ENCODE data around the gene GOLGA6L4.
"Not testable (repeated sequence)": the region's sequence is repeated elsewhere in the genome, so short reads cannot be mapped to it uniquely, and the experiment has no call there.

The GOLGA6L4 gene

DNA sequence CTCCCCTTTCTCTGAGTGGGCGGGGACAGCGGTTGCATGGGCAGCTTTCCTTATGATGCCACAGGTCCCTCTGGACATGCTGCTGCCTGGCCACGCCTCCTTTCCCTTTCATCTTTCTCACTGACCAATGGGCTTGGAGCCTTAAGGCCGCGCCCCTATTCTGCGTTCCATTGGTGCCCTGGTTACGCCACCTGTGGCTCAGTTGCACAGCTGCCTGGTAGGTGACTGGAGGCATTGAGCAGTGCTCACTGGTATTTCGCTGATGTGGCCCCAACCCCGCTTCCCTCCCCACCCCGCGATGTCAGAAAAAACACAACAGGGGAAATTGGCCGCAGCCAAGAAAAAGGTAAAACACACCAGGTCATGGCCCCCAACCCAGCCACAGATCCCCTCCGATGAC is at the start of gene GOLGA6L4:
TSS of gene GOLGA6L4 (plus strand) at position 201 of the 400 bp plus-strand sequence. CDS start at position 263, 62 bp downstream.
- not testable (repeated sequence) for H3K36me3 ChIP-seq (ENCODE audit: low read depth); ATAC-seq (ENCODE audit: low read depth); DNase-seq (ENCODE audit: low spot score); H3K9me3 ChIP-seq (ENCODE audit: severe bottlenecking); H3K4me3 ChIP-seq (ENCODE audit: severe bottlenecking); H3K27me3 ChIP-seq (ENCODE audit: insufficient read depth, poor library complexity, severe bottlenecking); H3K27ac ChIP-seq (ENCODE audit: poor library complexity, severe bottlenecking); H3K4me1 ChIP-seq (ENCODE audit: insufficient read depth, poor library complexity, severe bottlenecking)

DNA sequence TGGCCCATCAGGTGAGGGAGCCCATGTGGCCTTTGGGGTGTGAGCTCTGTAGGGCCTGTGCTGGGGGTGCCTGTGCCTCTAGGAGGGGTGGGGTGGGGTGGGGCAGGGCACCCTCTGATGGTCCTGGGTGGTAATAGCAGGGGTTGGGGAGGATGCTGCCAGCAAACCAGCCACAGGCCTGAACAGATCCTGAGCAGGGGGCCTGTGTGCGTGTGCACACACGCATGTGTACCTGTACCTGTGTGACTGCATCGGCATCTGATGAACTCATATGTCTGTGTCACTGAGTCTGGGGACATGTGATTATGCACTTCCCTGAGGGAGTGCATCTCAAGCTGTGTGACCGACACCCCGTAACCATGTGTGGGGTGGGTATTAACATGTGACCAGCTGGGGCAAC is 42.6 kb upstream of the GOLGA6L4 start:
- not testable (repeated sequence) for H3K27me3 ChIP-seq (ENCODE audit: insufficient read depth, poor library complexity, severe bottlenecking); H3K4me3 ChIP-seq (ENCODE audit: severe bottlenecking); H3K4me1 ChIP-seq (ENCODE audit: insufficient read depth, poor library complexity, severe bottlenecking); H3K27ac ChIP-seq (ENCODE audit: poor library complexity, severe bottlenecking); DNase-seq (ENCODE audit: low spot score); H3K36me3 ChIP-seq (ENCODE audit: low read depth); H3K9me3 ChIP-seq (ENCODE audit: severe bottlenecking)
- peak; percentile 35; the same call in 2 of the 3 replicates for ATAC-seq (ENCODE audit: low read depth)

GRCh38 chr15:84195603-84196002 is 40.0 kb upstream of the GOLGA6L4 start:
- H3K4me1 ChIP-seq (ENCODE audit: insufficient read depth, poor library complexity, severe bottlenecking); DNase-seq (ENCODE audit: low spot score); H3K9me3 ChIP-seq (ENCODE audit: severe bottlenecking); H3K27me3 ChIP-seq (ENCODE audit: insufficient read depth, poor library complexity, severe bottlenecking); H3K27ac ChIP-seq (ENCODE audit: poor library complexity, severe bottlenecking); H3K4me3 ChIP-seq (ENCODE audit: severe bottlenecking); H3K36me3 ChIP-seq (ENCODE audit: low read depth): not testable (repeated sequence)
- ATAC-seq (ENCODE audit: low read depth), result peak; percentile 78

DNA sequence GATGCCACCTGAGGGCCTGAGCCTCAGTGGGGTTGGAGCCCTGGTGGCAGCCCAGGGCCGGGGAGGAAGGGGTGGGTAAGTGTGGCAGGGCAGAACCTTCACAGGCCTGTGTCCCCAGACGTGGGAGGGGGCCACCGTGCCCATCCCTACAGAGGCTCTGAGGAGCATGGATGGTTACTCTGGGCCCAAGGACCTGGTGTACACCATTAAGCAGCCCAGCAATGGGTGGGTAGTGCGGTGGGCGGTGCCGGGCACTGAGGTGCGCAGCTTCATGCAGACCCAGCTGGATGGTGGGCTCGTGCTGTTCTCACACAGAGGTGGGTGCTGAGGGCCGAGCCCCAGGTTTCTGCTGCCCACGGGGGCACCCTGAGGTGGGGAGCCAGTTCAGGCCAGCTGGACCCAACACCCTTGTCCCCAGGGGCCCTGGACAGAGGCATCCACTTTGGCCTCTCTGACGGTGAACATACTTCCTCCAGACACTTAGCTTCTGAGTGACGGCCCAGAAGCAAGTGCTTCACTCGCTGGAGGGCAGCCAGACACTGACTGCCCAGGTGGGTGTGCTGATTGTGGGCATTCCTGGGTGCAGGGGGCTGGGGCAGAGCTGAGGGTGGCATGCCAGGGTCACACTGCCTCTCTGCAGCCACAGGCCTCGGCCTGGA is 38.9 kb upstream of the GOLGA6L4 start:
- H3K4me3 ChIP-seq (ENCODE audit: severe bottlenecking); H3K4me1 ChIP-seq (ENCODE audit: insufficient read depth, poor library complexity, severe bottlenecking); H3K9me3 ChIP-seq (ENCODE audit: severe bottlenecking); H3K36me3 ChIP-seq (ENCODE audit: low read depth); ATAC-seq (ENCODE audit: low read depth); H3K27ac ChIP-seq (ENCODE audit: poor library complexity, severe bottlenecking); DNase-seq (ENCODE audit: low spot score); H3K27me3 ChIP-seq (ENCODE audit: insufficient read depth, poor library complexity, severe bottlenecking): not testable (repeated sequence)

DNA sequence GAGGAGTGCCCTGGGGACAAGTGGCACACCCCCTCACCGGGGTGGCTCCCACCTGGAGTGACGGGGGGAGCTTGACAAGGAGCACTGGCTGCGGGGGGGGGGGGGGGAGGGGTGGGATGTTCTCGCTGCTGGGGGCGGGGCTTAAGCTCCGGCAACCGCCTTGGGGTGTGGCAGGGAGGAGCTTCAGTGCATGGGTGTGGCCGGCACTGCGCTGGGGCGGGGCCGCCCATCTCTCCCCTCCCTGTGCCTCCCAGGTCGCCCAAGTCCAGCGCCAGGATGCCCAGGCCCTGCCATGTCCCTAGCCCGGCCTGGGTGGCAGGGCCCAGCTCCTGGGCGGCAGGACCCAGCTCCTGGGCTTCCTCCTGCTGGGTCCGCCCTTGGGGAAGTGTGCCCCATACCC is 35.7 kb upstream of the GOLGA6L4 start:
- H3K27ac ChIP-seq (ENCODE audit: poor library complexity, severe bottlenecking); H3K27me3 ChIP-seq (ENCODE audit: insufficient read depth, poor library complexity, severe bottlenecking); H3K4me1 ChIP-seq (ENCODE audit: insufficient read depth, poor library complexity, severe bottlenecking); H3K36me3 ChIP-seq (ENCODE audit: low read depth); H3K4me3 ChIP-seq (ENCODE audit: severe bottlenecking); H3K9me3 ChIP-seq (ENCODE audit: severe bottlenecking); ATAC-seq (ENCODE audit: low read depth): not testable (repeated sequence)
- DNase-seq (ENCODE audit: low spot score), result peak; percentile 1

DNA sequence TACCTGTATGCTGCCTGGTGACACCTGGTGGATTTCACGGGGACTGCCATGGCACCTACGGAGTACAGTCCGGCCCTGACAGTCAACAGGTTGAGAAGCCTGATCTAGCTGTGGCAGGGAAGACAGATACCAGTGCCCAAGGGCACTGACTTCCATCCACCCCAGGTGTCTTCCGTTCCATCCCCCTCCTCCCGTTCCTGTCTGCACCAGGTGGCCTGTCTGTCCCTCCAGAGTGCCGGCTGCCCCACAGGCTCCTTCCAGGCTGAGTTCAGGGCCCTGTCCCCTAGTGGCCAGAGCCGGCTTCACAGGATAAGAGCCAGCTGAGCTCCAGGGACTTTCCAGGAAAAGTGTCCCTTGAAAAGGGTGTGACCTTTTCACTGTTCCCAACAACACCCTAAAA is 10.9 kb downstream of the GOLGA6L4 start:
- DNase-seq (ENCODE audit: low spot score), result peak; percentile 7
- not testable (repeated sequence) for H3K4me3 ChIP-seq (ENCODE audit: severe bottlenecking); H3K27ac ChIP-seq (ENCODE audit: poor library complexity, severe bottlenecking); H3K36me3 ChIP-seq (ENCODE audit: low read depth); ATAC-seq (ENCODE audit: low read depth); H3K4me1 ChIP-seq (ENCODE audit: insufficient read depth, poor library complexity, severe bottlenecking); H3K27me3 ChIP-seq (ENCODE audit: insufficient read depth, poor library complexity, severe bottlenecking); H3K9me3 ChIP-seq (ENCODE audit: severe bottlenecking)
